Fibroblast of the conjunctiva (primary cell): Measurements from ENCODE around the gene GATAD2B.
A peak's percentile ranks its signal among the peaks of the same experiment; 100 is the strongest.
"Not testable (repeated sequence)": the region's sequence is repeated elsewhere in the genome, so short reads cannot be mapped to it uniquely, and the experiment has no call there.

Experiments
- DNase-seq: peaks from one replicate; pipeline ENCODE4 v3.0.0-alpha.2; 2010; ENCODE audit warnings: low read depth

GATAD2B gene

GRCh38 chr1:153833968-153834367, 88.8 kb downstream of the GATAD2B start:
- not testable (repeated sequence) for DNase-seq

- DNase-seq, result no peak
Measured at GRCh38 chr1:153833171-153833570, 89.6 kb downstream of the GATAD2B start.

GRCh38 chr1:153832293-153832692, 90.5 kb downstream of the GATAD2B start:
- DNase-seq, result no peak

- no peak for DNase-seq
Measured at GRCh38 chr1:153831026-153831425, 91.7 kb downstream of the GATAD2B start.

GRCh38 chr1:153827168-153827964, 95.4 kb downstream of the GATAD2B start:
- DNase-seq, result no peak

- DNase-seq, result no peak
Measured at GRCh38 chr1:153818876-153819275, 103.9 kb downstream of the GATAD2B start.

- DNase-seq, result no peak
Measured at GRCh38 chr1:153816283-153816889, 106.4 kb downstream of the GATAD2B start.

- DNase-seq, result no peak
Measured at GRCh38 chr1:153805886-153806719, 116.7 kb downstream of the GATAD2B start.

- DNase-seq, result peak; percentile 78
Measured at GRCh38 chr1:153805042-153805745, 117.6 kb downstream of the GATAD2B start.

GRCh38 chr1:153804112-153804511, 118.7 kb downstream of the GATAD2B start:
- DNase-seq, result no peak

- DNase-seq, result no peak
Measured at GRCh38 chr1:153803470-153804056, 119.2 kb downstream of the GATAD2B start.

GRCh38 chr1:153801786-153802697, 120.7 kb downstream of the GATAD2B start:
- no peak for DNase-seq

- DNase-seq, result no peak
Measured at GRCh38 chr1:153801028-153801625, 121.6 kb downstream of the GATAD2B start.

- no peak for DNase-seq
Measured at GRCh38 chr1:153800516-153800915, 122.3 kb downstream of the GATAD2B start.

- DNase-seq, result no peak
Measured at GRCh38 chr1:153799566-153800465, 123.0 kb downstream of the GATAD2B start.

GRCh38 chr1:153799016-153799415, 123.8 kb downstream of the GATAD2B start:
- DNase-seq, result no peak

GRCh38 chr1:153798468-153798780, 124.3 kb downstream of the GATAD2B start:
- DNase-seq, result no peak

GRCh38 chr1:153796786-153797659, 125.7 kb downstream of the GATAD2B start:
- no peak for DNase-seq
